GM18870 (cell line): ENCODE measurements around the gene AEBP2.
"Not testable (repeated sequence)": the region's sequence is repeated elsewhere in the genome, so short reads cannot be mapped to it uniquely, and the experiment has no call there.

Source experiments
- ATAC-seq: cut with Tn5 transposase; IDR thresholded peaks from one replicate; pipeline ENCODE4 v1.9.1; 2021; ENCODE audit warnings: moderate library complexity; ENCODE audit not compliant: unreplicated experiment

Gene AEBP2

DNA sequence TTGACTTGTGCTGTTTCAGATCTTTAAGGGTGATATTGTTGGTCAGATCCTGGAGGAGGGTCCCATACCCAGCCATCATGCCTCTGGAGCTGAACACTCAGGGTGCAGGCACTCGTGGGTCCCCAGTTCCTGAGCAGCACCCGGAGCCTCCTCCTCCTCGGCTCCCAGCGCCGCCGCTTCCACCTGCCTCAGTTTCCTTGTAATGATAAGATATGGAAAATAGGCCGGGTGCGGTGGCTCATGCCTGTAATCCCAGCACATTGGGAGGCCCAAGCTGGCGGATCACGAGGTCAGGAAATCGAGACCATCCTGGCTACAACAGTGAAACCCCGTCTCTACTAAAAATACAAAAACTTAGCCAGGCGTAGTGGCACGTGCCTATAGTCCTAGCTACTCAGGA lies 20.2 kb upstream of the AEBP2 start:
- no peak for ATAC-seq

- no peak for ATAC-seq
Measured at GRCh38 chr12:19421503-19422282, 17.6 kb upstream of the AEBP2 start.

DNA sequence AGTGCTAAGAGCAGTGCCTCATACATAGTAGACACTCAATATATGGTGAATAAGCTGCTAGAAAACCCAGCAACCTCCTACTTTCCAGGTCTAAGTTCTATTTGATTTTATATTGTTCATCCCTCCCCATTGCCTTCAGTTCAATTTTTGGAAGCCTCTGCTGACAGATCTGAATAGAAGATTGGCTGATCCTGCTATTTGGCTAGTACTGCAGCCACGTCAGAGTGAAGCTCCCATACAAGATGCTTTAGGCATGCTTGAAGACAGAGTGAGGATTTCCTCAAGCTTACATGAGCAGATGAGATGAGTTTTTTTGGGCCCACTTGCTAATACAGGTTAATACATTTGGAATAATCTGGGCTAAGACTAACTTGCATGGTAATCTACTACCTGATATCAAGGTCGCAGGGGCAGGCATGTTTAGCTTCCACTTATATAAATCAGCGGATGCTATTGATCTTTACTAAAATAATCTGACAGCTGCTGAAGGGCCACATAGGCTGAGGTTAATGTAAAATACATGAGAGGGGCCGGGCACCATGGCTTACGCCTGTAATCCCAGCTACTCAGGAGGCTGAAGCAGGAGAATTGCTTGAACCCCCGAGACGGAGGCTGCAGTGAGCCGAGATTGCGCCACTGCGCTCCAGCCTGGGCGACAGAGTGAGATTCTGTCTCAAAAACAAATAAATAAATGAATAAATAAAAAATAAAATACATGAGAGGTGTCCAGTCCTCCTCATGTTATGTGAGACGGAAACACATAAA lies 15.9 kb upstream of the AEBP2 start:
- ATAC-seq = no peak

DNA sequence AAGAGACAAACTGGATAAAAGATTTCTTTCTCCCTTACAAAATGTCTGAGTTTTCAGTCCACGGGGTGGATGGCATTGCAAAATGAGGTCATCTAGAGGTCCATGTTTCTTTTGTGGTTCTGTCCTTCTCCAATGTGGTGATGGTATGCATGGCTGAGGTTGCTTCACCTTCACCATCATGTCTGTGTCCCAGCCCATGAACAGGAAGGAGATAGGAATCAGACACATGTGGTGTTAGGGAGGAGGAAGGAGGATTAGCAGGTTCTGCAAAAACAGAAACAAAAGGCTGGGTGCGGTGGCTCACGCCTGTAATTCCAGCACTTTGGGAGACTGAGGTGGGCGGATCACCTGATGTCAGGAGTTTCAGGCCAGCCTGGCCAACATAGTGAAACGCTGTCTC lies 11.0 kb upstream of the AEBP2 start:
- ATAC-seq = no peak

GRCh38 chr12:19429491-19429890 lies 9.8 kb upstream of the AEBP2 start:
- ATAC-seq = not testable (repeated sequence)

DNA sequence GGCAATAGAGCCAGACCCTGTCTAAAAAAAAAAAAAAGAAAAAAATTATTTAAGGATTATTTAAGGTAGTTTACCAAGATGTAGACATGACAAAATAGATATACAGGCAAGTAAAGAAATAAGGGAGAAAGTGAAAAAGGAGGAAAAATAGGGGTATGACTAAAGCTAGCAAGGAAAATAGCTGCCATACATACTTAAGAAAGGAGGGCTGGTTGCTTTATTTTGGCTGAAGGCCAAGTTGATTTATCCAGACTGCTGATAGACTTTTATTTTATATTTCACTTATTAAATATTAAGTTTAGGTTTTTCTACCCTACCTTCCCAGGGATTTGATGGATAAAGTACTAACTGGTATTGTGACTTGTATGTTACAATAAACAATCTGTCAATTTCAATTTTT lies 8.3 kb upstream of the AEBP2 start:
- no peak for ATAC-seq

GRCh38 chr12:19431407-19432308 lies 7.6 kb upstream of the AEBP2 start:
- peak; percentile 67 for ATAC-seq

DNA sequence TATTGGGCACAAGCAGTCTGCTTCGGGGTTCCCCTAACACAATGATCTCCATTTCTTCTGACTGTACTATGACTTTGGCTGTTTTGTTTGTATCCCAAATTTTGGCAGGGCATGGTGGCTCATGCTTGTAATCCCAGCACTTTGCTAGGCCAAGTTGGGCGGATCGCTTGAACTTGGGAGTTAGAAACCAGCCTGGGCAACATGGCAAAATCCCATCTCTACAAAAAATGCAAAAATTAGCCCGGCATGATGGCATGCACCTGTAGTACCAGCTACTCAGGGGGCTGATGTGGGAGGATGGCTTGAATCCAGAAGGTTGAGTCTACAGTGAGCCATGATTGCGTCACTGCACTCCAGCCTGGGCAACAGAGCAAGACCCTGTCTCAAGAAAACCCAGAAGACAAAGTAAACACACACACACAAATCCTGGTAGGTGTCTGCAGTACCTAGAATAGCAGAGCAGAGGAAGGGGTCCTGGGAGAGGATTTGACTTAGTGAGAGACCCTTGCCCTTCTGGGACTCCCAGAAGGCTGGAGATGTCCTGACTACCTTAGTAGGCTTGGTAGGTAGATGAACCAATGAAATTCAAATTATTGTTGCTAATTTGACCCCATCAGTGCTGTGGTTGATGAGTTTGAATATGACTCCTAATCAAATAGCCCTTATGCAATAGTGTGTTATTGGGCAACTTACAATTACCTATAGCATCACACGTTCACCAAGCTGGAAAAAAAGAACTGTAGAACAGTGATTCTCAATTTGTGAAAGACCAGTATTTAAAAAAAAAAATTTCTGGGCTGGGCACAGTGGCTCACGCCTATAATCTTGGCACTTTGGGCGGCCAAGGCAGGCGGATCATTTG lies 6.8 kb upstream of the AEBP2 start:
- no peak for ATAC-seq

GRCh38 chr12:19434538-19434937 lies 4.8 kb upstream of the AEBP2 start:
- ATAC-seq = no peak

DNA sequence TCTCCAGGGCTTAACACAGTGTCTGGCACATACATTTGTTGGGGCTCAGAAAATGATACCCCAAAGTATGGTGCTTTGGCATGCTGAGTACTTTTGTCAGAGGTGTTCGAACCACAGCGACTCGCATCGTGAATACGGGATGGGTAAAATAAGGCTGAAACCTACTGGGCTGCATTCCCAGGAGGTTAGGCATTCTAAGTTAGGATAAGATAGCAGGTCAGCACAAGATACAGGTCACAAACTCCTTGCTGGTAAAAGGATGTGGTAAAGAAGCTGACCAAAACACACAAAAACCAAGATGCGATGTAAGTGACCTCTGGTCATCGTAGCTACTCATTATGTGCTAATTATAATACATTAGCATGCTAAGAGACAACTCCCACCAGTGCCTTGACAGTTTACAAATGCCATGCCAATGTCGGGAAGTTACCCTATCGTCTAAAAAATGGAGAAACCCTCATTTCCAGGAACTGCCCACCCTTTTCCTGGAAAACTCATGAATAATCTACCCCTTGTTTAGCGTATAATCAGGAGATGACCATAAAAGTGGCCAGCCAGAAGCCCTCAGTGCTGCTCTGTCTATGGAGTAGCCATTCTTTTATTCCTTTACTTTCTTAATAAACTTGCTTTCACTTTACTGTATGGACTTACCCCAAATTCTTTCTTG lies 3.3 kb upstream of the AEBP2 start:
- ATAC-seq = no peak

DNA sequence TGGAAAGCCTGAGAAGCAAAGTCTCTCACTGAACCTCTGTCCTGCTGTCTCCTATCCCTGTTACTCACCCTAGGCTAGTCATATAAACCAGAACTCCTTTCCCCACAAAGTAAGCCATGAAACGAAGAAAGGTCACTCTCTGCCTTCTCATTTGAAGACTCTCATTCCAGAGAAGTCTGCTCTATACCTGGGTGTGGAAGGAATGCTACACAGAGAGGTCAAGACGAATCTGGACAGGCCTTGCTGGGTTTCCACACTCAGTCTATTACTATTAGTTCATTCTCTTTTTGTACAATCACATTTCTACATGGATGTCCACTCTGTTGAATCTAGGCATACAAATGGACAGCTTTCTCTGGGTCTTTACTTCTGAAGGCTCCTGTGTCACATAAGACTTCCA lies 2.4 kb upstream of the AEBP2 start:
- no peak for ATAC-seq

DNA sequence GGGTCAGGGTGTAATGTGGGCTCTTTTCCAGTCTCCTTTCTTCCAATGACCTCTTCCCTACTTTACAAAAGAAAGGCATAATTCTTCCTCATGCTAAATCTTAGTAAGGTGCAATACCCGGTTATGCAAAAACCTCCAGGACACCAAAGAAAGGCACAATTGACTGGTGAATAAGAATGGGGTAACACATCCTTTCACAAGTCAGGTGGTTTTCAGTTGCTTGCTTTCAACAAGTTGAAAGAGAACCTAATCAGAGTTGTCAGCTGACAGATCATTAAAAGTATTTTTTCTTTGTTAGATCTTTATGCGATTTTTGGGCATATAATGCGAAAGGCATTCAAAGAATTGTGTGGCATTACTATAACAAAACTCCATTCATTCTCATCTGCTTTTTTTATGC lies 1.3 kb upstream of the AEBP2 start:
- ATAC-seq = no peak

DNA sequence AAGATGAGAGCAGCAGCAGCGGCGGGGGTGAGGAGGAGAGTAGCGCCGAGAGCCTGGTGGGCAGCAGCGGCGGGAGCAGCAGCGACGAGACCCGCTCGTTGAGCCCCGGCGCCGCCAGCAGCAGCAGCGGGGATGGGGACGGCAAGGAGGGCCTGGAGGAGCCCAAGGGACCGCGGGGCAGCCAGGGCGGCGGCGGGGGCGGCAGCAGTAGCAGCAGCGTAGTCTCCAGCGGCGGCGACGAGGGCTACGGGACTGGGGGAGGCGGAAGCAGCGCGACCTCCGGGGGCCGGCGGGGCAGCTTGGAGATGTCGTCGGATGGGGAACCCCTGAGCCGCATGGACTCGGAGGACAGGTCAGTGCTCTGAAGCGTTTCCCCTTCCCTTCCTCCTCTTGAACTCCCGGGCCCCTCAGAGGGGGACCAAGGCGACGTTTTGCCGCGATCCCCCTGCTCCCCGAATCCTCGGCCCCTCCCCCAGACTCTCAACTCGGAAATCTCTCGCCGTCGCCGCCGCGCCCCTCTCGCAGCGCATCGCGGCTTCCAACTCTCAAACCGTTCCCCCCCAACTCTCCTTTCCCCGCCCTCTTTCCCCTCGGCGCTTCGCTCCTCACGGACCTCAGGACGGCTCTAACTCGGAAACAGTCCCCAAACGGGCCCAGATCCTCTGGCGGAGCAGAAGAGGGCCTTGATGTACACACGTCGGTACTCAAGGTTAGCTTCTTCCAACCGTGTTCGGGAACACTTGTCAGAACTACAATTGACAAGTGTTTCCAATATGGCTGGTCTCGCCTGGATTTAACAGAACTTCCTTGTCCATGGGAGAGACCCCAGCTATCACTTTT lies 947 bp downstream of the AEBP2 start:
- no peak for ATAC-seq

- no peak for ATAC-seq
Measured at GRCh38 chr12:19440916-19441315, 1.6 kb downstream of the AEBP2 start.

DNA sequence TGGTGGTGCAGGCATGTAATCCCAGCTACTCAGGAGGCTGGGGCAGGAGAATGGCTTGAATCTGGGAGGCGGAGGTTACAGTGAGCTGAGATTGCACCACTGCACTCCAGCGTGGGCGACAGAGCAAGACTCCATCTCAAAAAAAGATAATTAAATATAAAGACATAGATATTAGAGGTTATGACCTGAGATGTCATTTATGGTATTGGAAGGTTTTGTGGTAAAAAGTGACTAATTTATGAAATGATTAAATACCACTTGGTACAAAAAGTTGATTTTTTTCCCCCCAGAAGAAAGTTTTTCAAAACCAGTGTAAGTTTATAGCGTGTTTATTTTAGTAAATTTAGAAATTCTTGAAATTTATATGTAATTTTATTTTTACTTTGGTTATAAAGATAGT lies 4.3 kb downstream of the AEBP2 start:
- ATAC-seq = no peak

DNA sequence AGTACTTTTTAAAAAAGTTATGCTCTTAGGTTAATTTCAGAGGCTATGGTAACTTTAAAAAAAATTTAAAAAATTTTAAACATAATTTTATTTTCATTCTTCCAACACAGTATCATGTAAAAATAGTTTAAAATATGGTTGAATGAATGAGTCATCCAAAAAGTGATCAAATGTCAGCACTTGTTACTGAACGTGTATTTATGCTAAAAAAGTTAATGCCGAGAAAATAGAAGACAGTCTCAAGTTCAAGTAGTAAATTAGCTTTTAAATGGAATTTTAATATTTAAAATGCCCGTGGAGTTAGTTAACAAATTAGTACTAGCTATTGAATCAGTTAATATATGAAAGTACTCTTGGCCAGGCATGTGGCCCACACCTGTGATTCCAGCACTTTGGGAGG lies 4.8 kb downstream of the AEBP2 start:
- no peak for ATAC-seq

- ATAC-seq = no peak
Measured at GRCh38 chr12:19447386-19447785, 8.1 kb downstream of the AEBP2 start.

GRCh38 chr12:19449814-19450213 lies 10.5 kb downstream of the AEBP2 start:
- no peak for ATAC-seq

- ATAC-seq = no peak
Measured at GRCh38 chr12:19450362-19450761, 11.1 kb downstream of the AEBP2 start.
